Activated CD8-positive, alpha-beta memory T cell treated with anti-CD3 and anti-CD28 coated beads, Interleukin-2, amount 50 U/mL, for 24 hours (primary cell): Measurements from ENCODE around the gene ZMYM5.
"Not testable (repeated sequence)": the region's sequence is repeated elsewhere in the genome, so short reads cannot be mapped to it uniquely, and the experiment has no call there.

ENCODE experiments used
- DNase-seq: peaks from one replicate; pipeline ENCODE4 v3.0.0-alpha.2; 2020; ENCODE audit errors: extremely low read depth

Gene ZMYM5

GRCh38 chr13:19863323-19864023 lies at the start of gene ZMYM5:
ZMYM5 (minus strand) TSS chr13:19863649; CDS start chr13:19852180, 11,469 bp downstream.
- DNase-seq: peak; percentile 90

GRCh38 chr13:19910336-19911072 lies 47.1 kb upstream of the ZMYM5 start:
- DNase-seq: no peak

GRCh38 chr13:19908350-19908986 lies 45.0 kb upstream of the ZMYM5 start:
- no peak for DNase-seq

- DNase-seq: not testable (repeated sequence)
Measured at GRCh38 chr13:19905487-19906195, 42.2 kb upstream of the ZMYM5 start.

- no peak for DNase-seq
Measured at GRCh38 chr13:19890030-19890429, 26.6 kb upstream of the ZMYM5 start.

- DNase-seq: no peak
Measured at GRCh38 chr13:19888799-19889198, 25.4 kb upstream of the ZMYM5 start.

GRCh38 chr13:19882231-19882630 lies 18.8 kb upstream of the ZMYM5 start:
- DNase-seq: no peak

- no peak for DNase-seq
Measured at GRCh38 chr13:19881641-19882040, 18.2 kb upstream of the ZMYM5 start.

- DNase-seq: no peak
Measured at GRCh38 chr13:19864746-19865309, 1.4 kb upstream of the ZMYM5 start.

GRCh38 chr13:19864024-19864745 lies 736 bp upstream of the ZMYM5 start:
- DNase-seq: no peak

GRCh38 chr13:19862481-19863313 lies 752 bp downstream of the ZMYM5 start:
- DNase-seq: no peak

- DNase-seq: no peak
Measured at GRCh38 chr13:19861762-19862161, 1.7 kb downstream of the ZMYM5 start.

GRCh38 chr13:19860884-19861655 lies 2.4 kb downstream of the ZMYM5 start:
- DNase-seq: no peak

GRCh38 chr13:19857637-19858036 lies 5.8 kb downstream of the ZMYM5 start:
- DNase-seq: not testable (repeated sequence)

GRCh38 chr13:19852766-19853165 lies 10.7 kb downstream of the ZMYM5 start:
- DNase-seq: no peak

- no peak for DNase-seq
Measured at GRCh38 chr13:19845758-19846157, 17.7 kb downstream of the ZMYM5 start.

GRCh38 chr13:19838865-19839275 lies 24.6 kb downstream of the ZMYM5 start:
- no peak for DNase-seq

- DNase-seq: no peak
Measured at GRCh38 chr13:19836472-19836871, 27.0 kb downstream of the ZMYM5 start.

GRCh38 chr13:19834704-19835103 lies 28.7 kb downstream of the ZMYM5 start:
- no peak for DNase-seq
